ENCODE data around the gene CYP26B1.

The CYP26B1 gene

GRCh38 chr2:72147303-72147971, at the start of gene CYP26B1:
TSS of gene CYP26B1 (minus strand) at chr2:72147862. CDS start at chr2:72147834, 28 bp downstream.
- no peak for DNase-seq (ENCODE audit: low read depth in 2 of 2)

GRCh38 chr2:72193723-72194122, 46.1 kb upstream of the CYP26B1 start:
- no peak for DNase-seq (ENCODE audit: low read depth in 2 of 2)

GRCh38 chr2:72191441-72191840, 43.8 kb upstream of the CYP26B1 start:
- DNase-seq (ENCODE audit: low read depth in 2 of 2) = no peak

- no peak for DNase-seq (ENCODE audit: low read depth in 2 of 2)
Observed at GRCh38 chr2:72185206-72185605, 37.5 kb upstream of the CYP26B1 start.

GRCh38 chr2:72183466-72183865, 35.8 kb upstream of the CYP26B1 start:
- no peak for DNase-seq (ENCODE audit: low read depth in 2 of 2)

- no peak for DNase-seq (ENCODE audit: low read depth in 2 of 2)
Observed at GRCh38 chr2:72183016-72183415, 35.4 kb upstream of the CYP26B1 start.

GRCh38 chr2:72182547-72182946, 34.9 kb upstream of the CYP26B1 start:
- no peak for DNase-seq (ENCODE audit: low read depth in 2 of 2)

GRCh38 chr2:72181616-72182015, 34.0 kb upstream of the CYP26B1 start:
- no peak for DNase-seq (ENCODE audit: low read depth in 2 of 2)

- no peak for DNase-seq (ENCODE audit: low read depth in 2 of 2)
Observed at GRCh38 chr2:72180351-72180750, 32.7 kb upstream of the CYP26B1 start.

GRCh38 chr2:72178551-72178950, 30.9 kb upstream of the CYP26B1 start:
- no peak for DNase-seq (ENCODE audit: low read depth in 2 of 2)

GRCh38 chr2:72176281-72176680, 28.6 kb upstream of the CYP26B1 start:
- DNase-seq (ENCODE audit: low read depth in 2 of 2) = no peak

GRCh38 chr2:72175636-72176035, 28.0 kb upstream of the CYP26B1 start:
- DNase-seq (ENCODE audit: low read depth in 2 of 2) = no peak

- DNase-seq (ENCODE audit: low read depth in 2 of 2) = no peak
Observed at GRCh38 chr2:72173640-72174321, 26.1 kb upstream of the CYP26B1 start.

- no peak for DNase-seq (ENCODE audit: low read depth in 2 of 2)
Observed at GRCh38 chr2:72172478-72172877, 24.8 kb upstream of the CYP26B1 start.

GRCh38 chr2:72166279-72166678, 18.6 kb upstream of the CYP26B1 start:
- no peak for DNase-seq (ENCODE audit: low read depth in 2 of 2)

GRCh38 chr2:72165792-72166191, 18.1 kb upstream of the CYP26B1 start:
- no peak for DNase-seq (ENCODE audit: low read depth in 2 of 2)

GRCh38 chr2:72162574-72162973, 14.9 kb upstream of the CYP26B1 start:
- DNase-seq (ENCODE audit: low read depth in 2 of 2) = no peak

GRCh38 chr2:72159211-72159993, 11.7 kb upstream of the CYP26B1 start:
- no peak for DNase-seq (ENCODE audit: low read depth in 2 of 2)

GRCh38 chr2:72157871-72158771, 10.5 kb upstream of the CYP26B1 start:
- no peak for DNase-seq (ENCODE audit: low read depth in 2 of 2)

- DNase-seq (ENCODE audit: low read depth in 2 of 2) = no peak
Observed at GRCh38 chr2:72156872-72157271, 9.2 kb upstream of the CYP26B1 start.

- DNase-seq (ENCODE audit: low read depth in 2 of 2) = no peak
Observed at GRCh38 chr2:72155737-72156136, 8.1 kb upstream of the CYP26B1 start.

- no peak for DNase-seq (ENCODE audit: low read depth in 2 of 2)
Observed at GRCh38 chr2:72155151-72155550, 7.5 kb upstream of the CYP26B1 start.
